GM18498 (cell line): Measurements from ENCODE around the gene NOTCH1.

ENCODE experiments used
- ATAC-seq: cut with Tn5 transposase; IDR thresholded peaks from one replicate; pipeline ENCODE4 v1.9.1; 2021; ENCODE audit warnings: mild to moderate bottlenecking, moderate library complexity; ENCODE audit not compliant: unreplicated experiment

The NOTCH1 gene

DNA sequence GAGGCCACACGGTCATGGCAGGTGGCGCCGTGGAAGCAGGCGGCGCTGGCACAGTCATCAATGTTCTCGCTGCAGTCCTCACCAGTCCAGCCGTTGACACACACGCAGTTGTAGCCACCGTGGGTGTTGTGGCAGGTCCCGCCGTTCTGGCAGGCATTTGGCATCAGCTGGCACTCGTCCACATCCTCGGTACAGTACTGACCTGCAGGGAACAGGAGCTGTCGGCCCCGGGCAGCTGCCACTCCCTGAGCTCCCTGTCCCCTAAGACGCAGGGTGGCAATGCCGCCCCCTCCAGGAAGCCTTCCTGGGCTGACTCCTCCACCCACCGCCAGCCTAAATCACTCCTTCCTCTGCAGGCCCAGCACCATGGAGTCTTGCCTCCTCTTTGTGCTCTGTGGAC, 27.2 kb downstream of the NOTCH1 start:
- ATAC-seq, result no peak

DNA sequence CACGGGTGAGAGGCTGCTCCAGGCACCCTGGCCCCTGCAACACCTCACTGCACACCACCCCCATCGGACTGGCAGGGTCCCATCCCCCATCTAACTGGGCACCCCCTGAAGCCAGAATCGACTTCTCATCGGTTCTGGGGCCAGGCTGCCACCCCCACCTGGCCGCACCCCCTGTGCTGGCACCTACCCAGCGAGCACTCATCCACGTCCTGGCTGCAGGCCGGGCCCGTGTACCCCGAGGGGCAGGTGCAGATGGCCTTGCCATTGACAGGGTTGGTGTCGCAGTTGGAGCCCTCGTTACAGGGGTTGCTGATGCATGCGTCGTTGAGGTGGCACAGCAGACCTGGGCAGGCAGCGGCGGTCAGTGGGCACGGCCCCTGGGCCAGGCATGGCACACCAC, 27.9 kb downstream of the NOTCH1 start:
- ATAC-seq, result no peak

DNA sequence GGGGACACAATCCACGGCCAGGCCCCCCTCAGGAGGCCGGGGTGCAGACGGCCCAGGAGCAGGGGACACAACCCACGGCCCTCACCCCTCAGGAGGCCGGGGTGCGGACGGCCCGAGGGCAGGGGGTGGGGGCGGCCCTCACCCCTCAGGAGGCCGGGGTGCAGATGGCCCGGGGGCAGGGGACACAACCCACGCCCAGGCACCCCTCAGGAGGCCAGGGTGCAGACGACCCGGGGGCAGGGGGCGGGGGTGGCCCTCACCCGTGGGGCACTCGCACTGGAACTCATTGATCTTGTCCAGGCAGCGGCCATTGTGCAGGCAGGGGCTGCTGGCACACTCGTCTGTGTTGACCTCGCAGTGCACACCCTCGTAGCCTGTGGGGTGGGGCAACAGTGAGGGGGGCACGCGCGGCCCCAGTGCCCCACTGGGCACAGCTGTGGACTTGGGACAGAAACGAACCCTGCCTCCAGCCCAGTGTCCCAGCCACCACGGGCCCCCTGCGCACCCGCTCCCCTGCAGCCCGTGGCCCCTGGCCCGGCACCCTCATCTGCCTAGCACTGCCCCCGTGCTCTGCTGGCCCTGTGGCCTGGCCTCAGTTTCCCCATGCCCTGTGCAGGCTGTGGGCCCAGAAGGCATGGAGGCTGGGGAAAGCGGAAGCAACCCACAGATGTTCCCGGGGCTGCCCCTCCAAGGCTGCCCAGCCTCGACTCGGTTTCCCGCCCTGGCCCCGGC, 28.7 kb downstream of the NOTCH1 start:
- no peak for ATAC-seq

DNA sequence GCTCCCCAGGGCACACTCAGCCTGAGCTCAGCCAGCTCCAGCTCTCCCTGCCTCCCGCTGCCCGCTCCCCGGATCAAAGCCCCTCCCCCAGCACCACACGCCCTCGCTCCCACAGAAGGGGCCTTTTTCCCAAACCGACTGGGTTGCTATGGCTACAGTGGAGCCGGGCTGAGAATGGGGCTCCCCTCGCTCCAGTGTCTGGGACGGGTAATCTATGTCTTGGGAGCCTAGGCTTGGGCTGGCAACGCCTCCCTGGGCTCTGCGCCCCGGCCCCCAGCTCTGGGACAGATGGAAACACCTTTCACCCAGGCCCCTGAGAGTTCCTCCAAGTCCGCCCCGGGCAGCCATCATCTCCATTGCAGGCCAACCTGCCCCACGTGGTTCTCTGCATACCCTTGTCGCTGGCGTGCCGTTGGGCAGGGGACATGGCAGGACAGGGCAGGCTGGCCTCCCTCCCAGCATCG, 29.6 kb downstream of the NOTCH1 start:
- ATAC-seq, result no peak

DNA sequence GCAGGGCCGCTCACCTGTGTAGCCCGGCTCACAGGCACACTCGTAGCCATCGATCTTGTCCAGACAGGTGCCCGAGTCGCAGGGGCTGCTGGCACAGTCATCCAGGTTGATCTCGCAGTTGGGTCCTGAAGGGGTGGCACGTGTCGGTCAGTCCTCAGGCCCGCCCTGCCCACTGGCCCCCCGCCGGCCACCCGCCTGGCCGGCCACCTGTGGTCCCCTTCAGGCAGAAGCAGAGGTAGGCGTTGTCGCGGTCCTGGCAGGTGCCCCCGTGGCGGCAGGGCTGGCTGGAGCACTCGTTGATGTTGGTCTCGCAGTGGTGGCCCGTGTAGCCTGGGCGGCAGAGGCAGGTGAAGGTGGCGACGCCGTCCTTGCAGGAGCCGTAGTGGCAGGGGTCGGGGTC, 30.6 kb downstream of the NOTCH1 start:
- no peak for ATAC-seq

DNA sequence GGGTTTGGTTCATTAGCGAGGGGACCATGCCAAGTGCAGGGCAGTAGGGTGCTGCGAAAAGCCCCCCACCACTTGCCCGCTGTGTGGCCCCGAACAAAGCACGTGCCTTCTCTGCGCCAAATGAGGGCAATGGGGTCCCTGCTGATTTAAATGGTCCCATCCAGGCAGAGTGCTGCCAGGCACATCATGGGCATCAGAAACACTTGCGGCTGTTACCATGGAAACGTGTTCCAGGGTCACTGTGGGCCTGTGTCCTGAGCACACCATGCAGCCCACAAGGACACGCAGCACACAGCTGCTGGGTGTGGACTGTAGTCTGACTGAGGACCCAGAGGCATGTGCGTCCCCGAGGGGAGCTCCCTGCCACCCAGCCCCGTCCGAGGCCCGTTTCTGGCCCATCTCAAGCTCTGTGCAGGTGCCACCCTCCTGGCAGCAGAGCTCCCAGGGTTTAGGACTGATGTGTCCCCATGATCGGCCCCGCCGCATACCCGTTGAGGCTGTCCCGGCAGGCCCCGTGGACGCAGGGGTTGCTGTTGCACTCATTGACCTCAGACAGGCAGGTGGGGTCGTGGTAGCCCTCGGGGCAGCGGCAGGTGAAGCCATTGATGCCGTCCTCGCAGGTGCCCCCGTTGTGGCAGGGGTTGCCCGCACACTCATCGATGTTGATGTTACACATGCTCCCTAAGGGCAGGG, 31.7 kb downstream of the NOTCH1 start:
- ATAC-seq, result no peak

DNA sequence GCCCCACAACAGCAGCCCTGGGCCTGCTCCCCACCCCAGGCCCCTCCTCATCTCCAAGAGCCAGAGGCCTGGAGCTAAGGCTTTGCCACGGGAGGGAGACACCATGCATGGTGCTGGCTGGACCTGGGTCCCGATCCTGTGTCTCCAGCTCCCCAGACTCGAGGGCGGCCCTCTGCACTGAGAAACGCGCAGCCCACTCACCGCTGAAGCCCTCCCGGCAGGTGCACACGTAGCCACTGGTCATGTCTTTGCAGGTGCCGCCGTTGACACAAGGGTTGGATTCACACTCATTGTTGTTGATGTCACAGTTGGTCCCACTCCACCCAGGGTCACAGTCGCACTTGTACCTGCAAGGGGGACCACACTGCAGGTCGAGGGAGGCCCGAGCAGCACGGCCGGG, 32.7 kb downstream of the NOTCH1 start:
- no peak for ATAC-seq

DNA sequence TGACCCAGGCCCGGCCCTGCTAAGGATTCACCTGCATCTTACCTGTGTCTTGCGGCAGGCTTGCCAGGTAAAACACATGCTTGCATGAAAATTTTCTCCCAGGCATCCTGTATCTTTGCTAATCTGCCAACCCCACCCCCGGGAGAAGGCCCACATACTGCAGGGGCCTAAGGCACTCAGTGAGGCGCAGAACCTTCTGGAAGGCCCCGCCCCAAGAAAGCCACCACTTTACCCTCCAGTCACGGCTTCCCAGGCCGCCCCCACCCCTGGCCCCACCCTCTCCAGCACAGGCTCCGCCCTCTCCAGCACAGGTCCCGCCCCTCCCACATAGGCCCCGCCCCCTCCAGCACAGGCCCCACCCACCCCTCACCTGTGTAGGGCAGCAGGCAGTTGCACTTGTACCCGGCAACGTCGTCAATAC, 33.2 kb downstream of the NOTCH1 start:
- no peak for ATAC-seq

DNA sequence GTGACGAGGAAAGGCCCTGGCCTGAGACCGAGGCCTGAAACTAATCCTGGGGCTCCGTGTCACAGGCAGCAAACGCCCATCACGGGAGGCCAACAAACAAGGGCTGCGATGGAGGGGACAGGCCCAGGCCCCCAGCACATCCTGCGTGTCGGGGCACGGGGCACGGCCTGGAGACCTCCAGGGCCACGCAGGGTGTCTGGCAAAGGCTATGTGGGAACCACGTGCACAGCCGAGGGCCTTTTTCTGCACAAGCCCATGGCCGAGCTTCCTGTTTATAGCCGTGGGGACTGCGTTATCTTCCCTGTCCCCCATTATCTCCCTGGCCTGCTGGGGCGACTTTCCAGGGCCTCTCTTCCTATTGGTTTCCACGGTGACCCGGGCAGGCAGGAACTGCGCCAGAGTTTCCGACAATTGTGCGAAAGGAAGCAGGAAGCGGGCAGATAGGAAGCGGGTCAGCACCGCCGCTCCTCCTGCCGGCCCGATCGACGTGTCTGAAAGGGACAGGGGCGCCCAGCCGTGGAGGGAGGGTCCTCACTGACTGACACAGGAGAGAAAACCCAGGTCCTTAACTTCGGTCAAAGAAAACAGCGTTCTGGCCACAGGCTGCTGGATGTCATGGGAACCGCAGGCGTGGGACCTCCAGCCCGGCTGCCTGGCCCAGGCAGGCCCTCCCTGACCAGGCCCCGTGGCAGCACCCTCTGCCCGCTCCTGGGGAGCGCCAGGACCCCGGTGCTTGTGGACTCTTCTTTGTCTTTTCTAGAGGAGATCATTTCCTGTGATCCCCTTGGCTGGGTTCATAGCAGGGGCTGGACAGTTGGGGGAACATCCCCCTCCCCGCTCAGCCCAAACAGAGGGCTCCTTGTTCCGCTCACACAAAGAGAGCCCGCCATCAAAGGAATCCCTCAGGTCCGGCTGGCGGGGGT, 33.9 kb downstream of the NOTCH1 start:
- ATAC-seq, result no peak

DNA sequence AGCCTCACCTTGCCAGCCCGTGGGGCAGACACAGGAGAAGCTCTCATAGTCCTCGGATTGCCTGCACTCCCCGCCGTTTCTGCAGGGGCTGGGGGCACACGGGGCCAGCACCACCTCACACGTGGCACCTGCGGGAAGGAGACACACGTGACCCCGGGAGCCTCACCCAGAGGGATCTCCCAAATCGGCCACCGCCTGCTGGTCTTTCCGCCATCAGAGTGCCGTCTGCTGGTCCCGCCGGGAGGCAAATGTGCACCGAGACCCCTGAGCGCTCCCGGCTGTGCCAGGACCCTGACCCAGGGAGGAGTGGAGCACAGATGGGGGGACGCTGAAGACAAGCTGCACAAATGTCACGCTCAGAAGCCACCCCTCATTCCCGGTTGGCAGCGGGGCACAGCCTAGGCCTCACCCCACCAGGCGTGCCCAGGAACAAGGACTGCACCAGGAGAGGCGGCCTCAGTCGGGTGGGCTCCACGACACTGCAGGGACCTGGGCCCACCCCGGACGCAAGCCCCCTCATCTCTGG, 34.6 kb downstream of the NOTCH1 start:
- no peak for ATAC-seq

DNA sequence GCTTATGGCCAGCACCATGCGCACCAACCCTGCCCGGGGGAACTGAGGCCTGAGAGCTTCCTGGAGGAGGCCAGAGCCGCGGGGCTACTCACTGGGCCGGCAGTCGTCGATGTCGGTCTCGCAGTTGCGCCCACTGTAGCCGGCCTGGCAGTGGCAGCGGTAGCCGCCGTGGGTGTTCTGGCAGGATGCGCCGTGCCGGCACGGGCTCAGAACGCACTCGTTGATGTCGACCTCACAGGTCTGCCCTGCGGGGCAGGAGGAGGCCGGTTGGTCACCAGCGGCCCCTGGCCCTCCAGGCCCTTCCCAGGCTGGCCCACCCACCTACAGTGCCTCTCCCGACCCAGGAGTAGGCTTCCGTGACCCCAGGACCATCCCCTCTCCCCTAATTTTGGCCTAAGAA, 35.3 kb downstream of the NOTCH1 start:
- no peak for ATAC-seq

DNA sequence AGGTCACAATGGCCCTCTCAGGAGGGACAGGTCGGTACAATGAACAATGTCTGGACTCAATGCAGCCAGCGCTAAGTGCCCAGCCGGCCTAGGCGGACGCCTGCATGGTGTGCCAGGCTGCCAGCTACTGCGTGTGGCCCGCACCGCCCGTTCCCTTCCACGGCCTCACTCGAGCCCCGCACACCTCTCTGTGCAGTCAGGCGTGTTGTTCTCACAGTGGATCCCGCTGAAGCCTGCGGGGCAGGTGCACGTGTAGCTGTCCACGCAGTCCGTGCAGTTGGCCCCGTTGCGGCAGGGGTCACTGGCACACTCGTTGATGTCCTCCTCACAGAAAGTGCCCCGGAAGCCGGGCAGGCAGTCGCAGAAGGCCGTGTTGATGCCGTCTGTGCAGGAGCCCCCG, 36.3 kb downstream of the NOTCH1 start:
- ATAC-seq, result no peak

DNA sequence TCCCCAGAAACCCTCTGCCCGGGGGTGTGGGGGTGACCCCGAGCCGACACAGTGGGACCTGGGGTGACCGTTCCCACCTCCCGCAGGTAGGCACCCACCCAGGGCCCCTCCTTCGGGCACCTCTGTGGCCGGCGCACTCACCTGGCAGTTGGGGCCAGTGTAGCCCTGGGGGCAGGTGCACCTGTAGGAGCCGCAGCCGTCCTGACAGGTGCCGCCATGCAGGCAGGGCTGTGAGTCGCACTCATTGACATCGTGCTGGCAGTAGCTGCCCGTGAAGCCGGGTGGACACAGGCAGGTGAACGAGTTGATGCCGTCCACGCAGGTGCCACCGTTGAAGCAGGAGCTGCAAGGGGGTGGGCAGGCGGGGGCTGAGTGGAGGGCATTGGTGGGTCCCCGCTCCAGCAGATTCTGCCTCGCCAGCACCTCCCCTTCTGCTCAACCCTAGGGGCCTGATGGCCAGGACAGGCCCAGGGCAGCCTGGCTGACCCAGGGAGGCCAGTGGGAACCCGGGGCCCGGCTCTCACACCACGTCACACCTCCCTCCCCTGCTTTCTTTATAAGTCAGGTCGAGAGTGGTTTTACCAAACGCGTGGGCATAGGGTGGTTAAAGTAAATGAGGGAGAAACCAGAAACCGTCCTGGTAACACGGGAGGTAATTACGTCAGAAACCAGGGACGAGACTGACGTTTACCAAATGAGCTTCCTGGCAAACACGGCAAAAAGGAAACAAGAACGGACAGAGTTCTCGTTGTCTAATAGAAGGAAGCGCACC, 36.9 kb downstream of the NOTCH1 start:
- ATAC-seq, result no peak

DNA sequence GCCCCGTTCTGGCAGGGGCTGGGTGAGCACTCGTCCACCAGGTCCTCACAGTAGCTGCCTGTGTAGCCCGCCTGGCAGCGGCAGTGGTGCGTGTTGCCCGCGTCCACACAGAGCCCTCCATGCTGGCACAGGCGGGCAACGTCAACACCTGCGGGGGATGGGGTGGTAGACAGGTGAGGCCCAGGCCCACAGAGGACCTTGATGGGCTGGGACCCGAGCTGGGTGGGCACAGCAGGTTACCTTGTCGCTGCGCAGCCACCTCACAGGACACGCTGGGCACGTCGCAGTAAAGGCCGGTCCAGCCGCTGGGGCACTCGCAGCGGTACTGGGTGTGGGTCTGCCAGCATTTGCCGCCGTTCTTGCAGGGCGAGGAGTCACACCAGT, 37.9 kb downstream of the NOTCH1 start:
- no peak for ATAC-seq

DNA sequence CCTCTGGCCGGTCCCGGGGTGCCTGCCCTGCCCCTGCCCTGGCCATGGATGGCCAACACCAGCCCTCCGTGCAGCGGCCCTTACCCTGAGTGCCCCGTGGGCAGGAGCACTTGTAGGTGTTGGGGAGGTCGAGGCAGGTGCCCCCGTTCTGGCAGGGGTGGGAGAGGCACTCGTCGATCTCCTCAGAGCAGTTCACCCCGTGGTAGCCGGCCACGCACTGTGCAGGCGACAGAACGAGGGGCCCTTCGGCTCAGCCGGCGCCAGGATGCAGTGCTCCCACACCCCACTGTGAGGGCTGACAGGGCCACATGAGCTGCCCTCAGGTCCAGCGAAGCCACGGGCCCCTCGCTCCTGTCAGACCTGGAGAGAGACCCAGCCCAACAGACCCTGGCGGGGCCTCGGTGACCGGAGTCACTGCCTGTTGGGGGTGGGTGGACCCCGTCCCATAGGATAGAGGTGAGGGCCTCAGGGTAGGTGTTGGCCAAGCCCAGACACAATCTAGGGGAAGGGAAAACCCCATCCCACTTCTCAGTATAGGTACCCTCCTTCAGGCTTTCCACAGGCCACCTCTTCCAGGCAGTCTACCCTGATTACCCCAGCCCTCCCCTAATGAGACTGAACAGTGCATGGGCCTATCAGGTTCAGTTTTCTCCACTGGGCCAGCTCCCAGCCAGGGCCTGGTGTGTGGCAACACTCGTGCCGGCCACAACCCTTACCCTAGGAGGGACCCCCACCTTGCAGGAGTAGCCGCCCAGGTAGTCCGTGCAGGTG, 38.4 kb downstream of the NOTCH1 start:
- ATAC-seq, result no peak

DNA sequence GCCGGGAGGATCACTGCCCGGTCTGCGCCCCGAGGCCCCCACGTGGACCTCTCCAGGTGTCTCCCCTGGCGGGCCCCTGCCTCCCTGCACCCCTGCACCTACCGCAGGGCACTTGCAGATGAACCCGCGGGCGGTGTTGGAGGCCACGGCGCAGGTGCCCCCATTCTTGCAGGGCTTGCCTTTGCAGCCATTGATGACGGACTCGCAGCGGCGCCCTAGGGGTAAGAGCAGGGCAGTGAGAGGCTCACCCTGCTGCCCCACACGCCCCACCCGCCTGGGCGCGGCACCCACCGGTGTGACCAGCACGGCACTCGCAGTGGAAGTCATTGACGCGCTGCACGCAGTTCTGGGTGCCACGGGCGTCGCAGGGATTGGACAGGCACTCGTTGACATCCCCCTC, 39.4 kb downstream of the NOTCH1 start:
- ATAC-seq, result no peak

DNA sequence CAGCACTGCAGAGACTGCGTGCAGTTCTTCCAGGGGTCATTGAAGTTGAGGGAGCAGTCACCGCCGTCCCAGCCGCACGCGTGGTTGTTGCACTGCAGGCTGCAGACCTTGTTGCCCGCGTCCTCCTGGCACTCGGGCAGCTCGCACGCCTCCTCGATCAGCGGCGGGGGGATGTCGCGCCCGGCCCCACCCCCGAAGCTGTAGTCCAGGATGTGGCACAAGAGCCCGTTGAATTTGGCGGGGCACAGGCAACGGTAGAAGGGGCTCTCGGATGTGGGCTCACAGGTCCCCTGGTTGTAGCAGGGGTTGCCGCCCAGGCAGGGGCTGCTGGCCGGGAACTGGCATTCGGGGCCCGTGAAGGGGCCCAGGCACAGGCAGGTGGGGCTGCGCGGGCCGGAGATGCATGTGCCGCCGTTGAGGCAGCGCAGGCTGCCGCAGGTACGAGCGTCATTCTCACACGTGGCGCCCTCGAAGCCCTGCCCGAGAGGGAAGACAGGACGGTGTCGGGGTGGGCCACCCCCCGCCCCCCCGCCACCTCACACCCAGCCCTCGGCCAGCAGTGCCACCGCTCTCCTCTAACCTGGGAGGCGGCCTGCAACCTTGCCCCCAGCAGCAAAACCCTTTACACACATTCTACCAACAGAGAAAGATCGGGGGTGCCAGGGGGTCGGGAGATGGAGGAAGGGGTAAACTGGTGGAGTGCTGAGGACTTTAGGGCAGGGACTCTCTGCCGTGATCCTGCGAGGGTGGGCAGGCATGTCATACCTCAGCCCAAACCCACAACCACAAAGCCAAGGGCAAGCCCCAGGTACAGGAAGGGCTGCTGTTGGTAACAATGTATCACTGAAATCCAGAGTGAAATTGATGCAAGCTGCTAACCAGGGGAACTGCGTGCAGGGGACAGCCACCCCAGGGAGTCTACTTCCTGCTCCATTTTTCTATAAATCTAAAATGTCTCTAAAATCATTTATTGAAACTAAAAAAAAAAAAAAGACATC, 40.1 kb downstream of the NOTCH1 start:
- no peak for ATAC-seq

DNA sequence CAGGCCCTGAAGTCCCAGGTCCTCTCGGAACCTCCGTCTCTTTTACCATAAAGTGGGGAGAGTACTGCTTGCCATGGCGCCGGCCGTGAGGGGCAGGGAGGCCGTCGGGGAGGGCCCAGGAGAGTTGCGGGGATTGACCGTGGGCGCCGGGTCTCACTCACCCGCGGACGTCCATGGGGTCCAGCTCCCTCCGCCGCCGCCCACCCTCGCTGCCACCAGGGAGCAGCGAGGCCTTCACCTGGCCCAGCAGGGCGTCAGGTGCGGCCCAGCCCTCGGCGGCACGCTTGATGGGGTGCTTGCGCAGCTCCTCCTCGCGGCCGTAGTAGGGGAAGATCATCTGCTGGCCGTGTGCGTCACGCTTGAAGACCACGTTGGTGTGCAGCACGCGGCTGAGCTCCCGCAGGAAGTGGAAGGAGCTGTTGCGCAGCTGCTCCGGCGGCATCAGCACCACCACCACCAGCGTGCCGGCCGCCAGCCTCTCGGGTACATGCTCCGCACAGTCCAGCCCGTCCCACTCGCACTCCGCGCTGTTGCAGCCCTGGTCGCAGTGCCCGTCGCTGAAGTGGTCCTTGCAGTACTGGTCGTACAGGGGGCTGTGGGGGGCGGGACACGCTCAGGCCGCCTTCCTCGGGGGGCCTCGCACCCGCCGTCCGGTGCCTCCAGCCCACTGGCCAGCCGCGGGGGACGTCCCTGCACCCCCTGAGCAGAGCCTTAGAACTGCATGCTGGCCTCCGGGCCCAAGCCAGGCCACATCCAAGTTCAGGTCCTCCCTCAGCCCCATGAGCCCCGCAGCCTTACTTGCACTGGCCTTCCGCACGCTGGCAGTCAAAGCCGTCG, 41.1 kb downstream of the NOTCH1 start:
- no peak for ATAC-seq
